D341Med (cell line): Measurements from ENCODE around the gene CAPN12.

Source experiments
- DNase-seq: peaks from one replicate; pipeline ENCODE4 v3.0.0; 2012; ENCODE audit warnings: low spot score

The CAPN12 gene

GRCh38 chr19:38709119-38709518 lies 35.2 kb downstream of the CAPN12 start:
- no peak for DNase-seq

GRCh38 chr19:38708413-38709024 lies 35.8 kb downstream of the CAPN12 start:
- no peak for DNase-seq

GRCh38 chr19:38707512-38708114 lies 36.7 kb downstream of the CAPN12 start:
- DNase-seq = no peak

GRCh38 chr19:38706792-38707511 lies 37.3 kb downstream of the CAPN12 start:
- no peak for DNase-seq

GRCh38 chr19:38705197-38706019 lies 38.9 kb downstream of the CAPN12 start:
- DNase-seq = no peak

GRCh38 chr19:38704488-38705026 lies 39.7 kb downstream of the CAPN12 start:
- no peak for DNase-seq

GRCh38 chr19:38703509-38703908 lies 40.8 kb downstream of the CAPN12 start:
- no peak for DNase-seq

- DNase-seq = no peak
These were observed 42.0 kb downstream of the CAPN12 start for GRCh38 chr19:38702278-38702677.

- DNase-seq = no peak
These were observed 42.7 kb downstream of the CAPN12 start for GRCh38 chr19:38701455-38702063.

GRCh38 chr19:38700902-38701454 lies 43.3 kb downstream of the CAPN12 start:
- no peak for DNase-seq

- DNase-seq = no peak
These were observed 43.8 kb downstream of the CAPN12 start for GRCh38 chr19:38700350-38700901.

- no peak for DNase-seq
These were observed 44.5 kb downstream of the CAPN12 start for GRCh38 chr19:38699647-38700349.

GRCh38 chr19:38699027-38699346 lies 45.3 kb downstream of the CAPN12 start:
- DNase-seq = no peak

- no peak for DNase-seq
These were observed 45.8 kb downstream of the CAPN12 start for GRCh38 chr19:38698225-38699026.

GRCh38 chr19:38697641-38698071 lies 46.6 kb downstream of the CAPN12 start:
- DNase-seq = no peak

GRCh38 chr19:38697197-38697596 lies 47.1 kb downstream of the CAPN12 start:
- DNase-seq = no peak

GRCh38 chr19:38696729-38697055 lies 47.6 kb downstream of the CAPN12 start:
- no peak for DNase-seq

- DNase-seq = no peak
These were observed 48.2 kb downstream of the CAPN12 start for GRCh38 chr19:38695832-38696728.

- no peak for DNase-seq
These were observed 49.0 kb downstream of the CAPN12 start for GRCh38 chr19:38695317-38695683.
